Measurements from ENCODE around the gene CPEB2. TPM values are rescaled to one million over a fixed set of nuclear protein-coding genes. Genes with fewer than 3 reads are reported as not detected.
A peak's percentile ranks its signal among the peaks of the same experiment; 100 is the strongest.

The CPEB2 gene
- total and polyA plus RNA-seq, 9 of the 15 experiments (the other 6 are each of a cell fraction or from before 2014, with no cell fraction given), result 0.39 to 3.0 (median 1.4) TPM

GRCh38 chr4:15100994-15101695, 98.9 kb downstream of the CPEB2 start:
- no TSS peak for BruUV-seq (replicated peaks)
- DNase-seq (ENCODE audit: extremely low read depth in 1 of 4, low spot score in 3 of 4) (no peak), ATAC-seq (no peak), FAIRE-seq (no peak)
- no peaks in the 10 kb centered on the region for H3K4me1 ChIP-seq (replicated peaks in 1 of 2; ENCODE audit: control insufficient read depth in 2 of 2, insufficient read depth in 2 of 2, low read length in 2 of 2)
- H3K79me2 ChIP-seq (ENCODE audit: control insufficient read depth, insufficient read depth, low read length), result no peaks in the 10 kb centered on the region
- H2AFZ ChIP-seq (ENCODE audit: low read depth, low read length), result no peak overlapping the region
- in situ Hi-C loops (cut with MboI) (no loop called here), intact Hi-C loops (cut with micrococcal nuclease) (no loop called here)
- 12% methylated on average over 5 of the region's 7 CpGs for WGBS (ENCODE audit: insufficient coverage, low coverage, missing lambda C conversion rate)
- ChIA-PET POLR2A (no interaction called here), CTCF (ENCODE audit: low intra/inter-chr PET ratio) (interaction anchor here (0.5 kb wide), 1 partner anchor 26 kb away, joined by 3 read pairs; no protein-coding TSS in a partner anchor)
- TF ChIP-seq CBX5 (IDR thresholded peaks at IDR 0.05; ENCODE audit: borderline replicate concordance, low read depth) (no peak), ZNF175 (CRISPR knock-in tag; IDR thresholded peaks at IDR 0.05; ENCODE audit: low read depth) (no peak), PML (IDR thresholded peaks at IDR 0.05; ENCODE audit: low read length) (no peak), PTBP1 (IDR thresholded peaks at IDR 0.05; ENCODE audit: low read depth, low read length) (no peak), ZNF316 (IDR thresholded peaks at IDR 0.05) (no peak)
- no peaks in the 10 kb centered on the region for H3K36me3 ChIP-seq (ENCODE audit: control insufficient read depth, insufficient read depth, low read length)
- H3K9ac ChIP-seq (ENCODE audit: insufficient read depth in 1 of 2, low read depth in 2 of 2, low read length in 2 of 2), result no peak overlapping the region
- no peaks in the 10 kb centered on the region for H4K20me1 ChIP-seq (replicated peaks; ENCODE audit: control insufficient read depth, insufficient read depth, low read length)
- H3K27me3 ChIP-seq (ENCODE audit: control insufficient read depth in 2 of 2, insufficient read depth in 2 of 2, low read length in 2 of 2), result no peaks in the 10 kb centered on the region
- no peak overlapping the region for H3K27ac ChIP-seq (ENCODE audit: extremely low read depth, low read depth, low read length)
- no peak overlapping the region for H3K4me2 ChIP-seq (ENCODE audit: insufficient read depth, low read length)
- H3K4me3 ChIP-seq, result no peak overlapping the region
- H3K9me1 ChIP-seq (ENCODE audit: control insufficient read depth, insufficient read depth, low read length), result no peaks in the 10 kb centered on the region
- H3K9me3 ChIP-seq (replicated peaks; ENCODE audit: control insufficient read depth, insufficient read depth, low read depth, low read length), result no peaks in the 10 kb centered on the region

GRCh38 chr4:15104825-15105224, 102.5 kb downstream of the CPEB2 start:
- in situ Hi-C loops (cut with MboI), result no loop called here
- 50% methylated on average over 1 of the region's 1 CpG for WGBS (ENCODE audit: insufficient coverage, low coverage, missing lambda C conversion rate)

More at GRCh38 chr4:15104825-15105224, 102.5 kb downstream of the CPEB2 start:
- Histone ChIP-seq H3K27me3 (ENCODE audit: control insufficient read depth in 2 of 2, insufficient read depth in 2 of 2, low read length in 2 of 2) (no peaks in the 10 kb centered on the region), H3K36me3 (ENCODE audit: control insufficient read depth, insufficient read depth, low read length) (no peaks in the 10 kb centered on the region), H3K27ac (ENCODE audit: extremely low read depth, low read depth, low read length) (no peak overlapping the region), H3K9me3 (replicated peaks; ENCODE audit: control insufficient read depth, insufficient read depth, low read depth, low read length) (no peaks in the 10 kb centered on the region), H3K79me2 (ENCODE audit: control insufficient read depth, insufficient read depth, low read length) (no peaks in the 10 kb centered on the region), H3K9ac (ENCODE audit: insufficient read depth in 1 of 2, low read depth in 2 of 2, low read length in 2 of 2) (no peak overlapping the region), H2AFZ (ENCODE audit: low read depth, low read length) (no peak overlapping the region), H3K4me1 (replicated peaks in 1 of 2; ENCODE audit: control insufficient read depth in 2 of 2, insufficient read depth in 2 of 2, low read length in 2 of 2) (no peaks in the 10 kb centered on the region), H4K20me1 (replicated peaks; ENCODE audit: control insufficient read depth, insufficient read depth, low read length) (no peaks in the 10 kb centered on the region), H3K9me1 (ENCODE audit: control insufficient read depth, insufficient read depth, low read length) (no peaks in the 10 kb centered on the region), H3K4me2 (ENCODE audit: insufficient read depth, low read length) (no peak overlapping the region), H3K4me3 (no peak overlapping the region)
- ChIA-PET CTCF (ENCODE audit: low intra/inter-chr PET ratio) (no interaction called here), POLR2A (interaction anchor here (0.7 kb wide), 1 partner anchor 12 kb away, joined by 3 read pairs; no protein-coding TSS in a partner anchor)
- BruUV-seq (replicated peaks), result no TSS peak
- FAIRE-seq (no peak), ATAC-seq (no peak), DNase-seq (ENCODE audit: extremely low read depth in 1 of 4, low spot score in 3 of 4) (no peak)
- TF ChIP-seq ZNF589 (CRISPR knock-in tag; IDR thresholded peaks at IDR 0.05; ENCODE audit: low read depth), result no peak
- no peak for TF ChIP-seq PBX2 (CRISPR knock-in tag; IDR thresholded peaks at IDR 0.05; ENCODE audit: low read depth)
- 0 out of 2 replicates have a peak, but pooled peaks have one; percentile 9 for TF ChIP-seq PBX2 (tag; conservative IDR thresholded peaks at IDR 0.05; ENCODE audit: low read depth)
- no peak for TF ChIP-seq NCOA1 (IDR thresholded peaks at IDR 0.05; ENCODE audit: low read depth)
- TF ChIP-seq ZNF316 (IDR thresholded peaks at IDR 0.05), result no peak
- TF ChIP-seq CCNT2 (IDR thresholded peaks at IDR 0.05; ENCODE audit: borderline replicate concordance, extremely low read depth, insufficient read length, low read depth, low read length), result no peak
- TF ChIP-seq RFX7 (CRISPR knock-in tag; IDR thresholded peaks at IDR 0.05), result no peak
- intact Hi-C loops (cut with micrococcal nuclease), result no loop called here
